Measurements from ENCODE around the gene KYNU. TPM values are rescaled to one million over a fixed set of nuclear protein-coding genes. Genes with fewer than 3 reads are reported as not detected.
"Not testable (repeated sequence)": the region's sequence is repeated elsewhere in the genome, so short reads cannot be mapped to it uniquely, and the experiment has no call there.

KYNU gene
- total RNA-seq, 4 donors from 2014 or later = 0.63 to 8.7 (median 4.2) TPM

DNA sequence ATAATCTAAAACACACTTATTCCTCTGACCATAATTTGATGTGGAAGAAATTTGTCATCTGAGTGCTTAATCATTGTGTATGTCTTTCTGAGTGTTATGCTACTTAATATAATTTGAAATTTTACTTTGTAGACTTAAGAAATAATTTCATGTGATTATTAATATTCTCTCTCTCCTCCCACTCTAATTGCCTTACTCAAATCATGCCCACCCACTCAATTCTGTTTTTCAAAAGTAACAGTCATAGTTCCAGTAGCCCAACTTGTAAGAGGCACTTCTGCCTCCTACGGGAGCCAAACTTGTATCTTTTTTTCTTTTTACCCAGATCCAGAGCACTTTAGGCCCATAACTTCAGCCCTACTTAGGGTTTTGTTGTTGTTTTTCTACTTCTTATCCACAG is 18.5 kb upstream of the KYNU start:
- DNase-seq (ENCODE audit: low spot score in 2 of 2) = no peak
- no peaks in the 10 kb centered on the region for H3K27me3 ChIP-seq
- H3K36me3 ChIP-seq = no peaks in the 10 kb centered on the region
- no peaks in the 10 kb centered on the region for H3K4me1 ChIP-seq
- H3K4me3 ChIP-seq = no peak overlapping the region
- H3K27ac ChIP-seq = no peak overlapping the region
- WGBS, 2 donors = 89 to 97% methylated on average over 1 of the region's 1 CpG
- no peaks in the 10 kb centered on the region for H3K9me3 ChIP-seq
- TF ChIP-seq POLR2A (IDR thresholded peaks at IDR 0.05) = no peak
- no peak for TF ChIP-seq EP300 (IDR thresholded peaks at IDR 0.05)

DNA sequence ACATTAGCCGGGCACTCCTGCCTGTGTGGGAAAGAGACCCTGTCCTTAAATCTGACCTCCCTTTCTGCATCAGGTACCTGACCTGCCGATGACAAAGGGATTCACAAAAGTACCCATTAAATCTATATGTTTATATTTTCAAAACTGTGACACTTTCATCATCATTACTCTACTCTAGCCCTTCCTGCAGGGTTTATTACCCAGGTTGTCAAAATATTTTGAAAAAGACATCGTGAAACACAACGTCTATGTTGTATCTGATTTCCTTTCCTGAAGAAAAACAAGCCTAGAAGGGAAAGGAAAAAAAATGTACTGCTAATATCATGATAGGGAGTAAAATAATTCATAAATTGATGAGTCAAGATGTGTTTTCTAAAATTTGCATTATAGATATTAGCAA is 15.2 kb upstream of the KYNU start:
- Histone ChIP-seq H3K9me3 (no peaks in the 10 kb centered on the region), H3K27me3 (no peaks in the 10 kb centered on the region), H3K27ac (no peak overlapping the region), H3K4me1 (no peaks in the 10 kb centered on the region), H3K4me3 (no peak overlapping the region), H3K36me3 (no peaks in the 10 kb centered on the region)
- WGBS, 2 donors = 80 to 83% methylated on average over 4 of the region's 4 CpGs
- no peak for DNase-seq (ENCODE audit: low spot score in 2 of 2)
- TF ChIP-seq, protein P1, sequence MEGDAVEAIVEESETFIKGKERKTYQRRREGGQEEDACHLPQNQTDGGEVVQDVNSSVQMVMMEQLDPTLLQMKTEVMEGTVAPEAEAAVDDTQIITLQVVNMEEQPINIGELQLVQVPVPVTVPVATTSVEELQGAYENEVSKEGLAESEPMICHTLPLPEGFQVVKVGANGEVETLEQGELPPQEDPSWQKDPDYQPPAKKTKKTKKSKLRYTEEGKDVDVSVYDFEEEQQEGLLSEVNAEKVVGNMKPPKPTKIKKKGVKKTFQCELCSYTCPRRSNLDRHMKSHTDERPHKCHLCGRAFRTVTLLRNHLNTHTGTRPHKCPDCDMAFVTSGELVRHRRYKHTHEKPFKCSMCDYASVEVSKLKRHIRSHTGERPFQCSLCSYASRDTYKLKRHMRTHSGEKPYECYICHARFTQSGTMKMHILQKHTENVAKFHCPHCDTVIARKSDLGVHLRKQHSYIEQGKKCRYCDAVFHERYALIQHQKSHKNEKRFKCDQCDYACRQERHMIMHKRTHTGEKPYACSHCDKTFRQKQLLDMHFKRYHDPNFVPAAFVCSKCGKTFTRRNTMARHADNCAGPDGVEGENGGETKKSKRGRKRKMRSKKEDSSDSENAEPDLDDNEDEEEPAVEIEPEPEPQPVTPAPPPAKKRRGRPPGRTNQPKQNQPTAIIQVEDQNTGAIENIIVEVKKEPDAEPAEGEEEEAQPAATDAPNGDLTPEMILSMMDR (IDR thresholded peaks at IDR 0.05) = no peak
- TF ChIP-seq POLR2A (IDR thresholded peaks at IDR 0.05) = no peak
- TF ChIP-seq EP300 (IDR thresholded peaks at IDR 0.05) = no peak

DNA sequence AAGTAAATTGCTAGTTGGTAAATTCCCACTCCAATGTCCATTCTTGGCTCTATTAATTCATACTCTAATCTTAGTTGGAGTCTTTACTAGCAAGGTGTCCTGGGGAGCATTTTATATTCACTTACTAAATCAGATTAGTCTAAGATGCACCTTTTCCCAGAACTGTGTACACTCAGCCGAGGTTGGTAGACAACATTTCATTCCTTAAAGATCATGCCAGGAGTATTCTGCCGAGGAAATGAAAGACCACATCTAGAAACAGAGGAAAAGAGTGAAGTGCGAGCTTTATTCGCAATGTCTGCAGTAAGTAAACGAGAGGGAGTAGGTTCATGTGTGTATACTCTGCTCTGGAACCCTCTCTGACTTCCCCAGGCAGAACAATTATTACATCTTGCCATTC is 14.6 kb upstream of the KYNU start:
- WGBS, 2 donors = 86 to 91% methylated on average over 5 of the region's 5 CpGs
- no peaks in the 10 kb centered on the region for H3K27me3 ChIP-seq
- H3K4me1 ChIP-seq = no peaks in the 10 kb centered on the region
- no peak overlapping the region for H3K27ac ChIP-seq
- H3K9me3 ChIP-seq = no peaks in the 10 kb centered on the region
- H3K36me3 ChIP-seq = no peaks in the 10 kb centered on the region
- H3K4me3 ChIP-seq = no peak overlapping the region
- DNase-seq (ENCODE audit: low spot score in 2 of 2) = no peak
- TF ChIP-seq EP300 (IDR thresholded peaks at IDR 0.05) (no peak), POLR2A (IDR thresholded peaks at IDR 0.05) (no peak)
- TF ChIP-seq, protein P1 (IDR thresholded peaks at IDR 0.05) = no peak

DNA sequence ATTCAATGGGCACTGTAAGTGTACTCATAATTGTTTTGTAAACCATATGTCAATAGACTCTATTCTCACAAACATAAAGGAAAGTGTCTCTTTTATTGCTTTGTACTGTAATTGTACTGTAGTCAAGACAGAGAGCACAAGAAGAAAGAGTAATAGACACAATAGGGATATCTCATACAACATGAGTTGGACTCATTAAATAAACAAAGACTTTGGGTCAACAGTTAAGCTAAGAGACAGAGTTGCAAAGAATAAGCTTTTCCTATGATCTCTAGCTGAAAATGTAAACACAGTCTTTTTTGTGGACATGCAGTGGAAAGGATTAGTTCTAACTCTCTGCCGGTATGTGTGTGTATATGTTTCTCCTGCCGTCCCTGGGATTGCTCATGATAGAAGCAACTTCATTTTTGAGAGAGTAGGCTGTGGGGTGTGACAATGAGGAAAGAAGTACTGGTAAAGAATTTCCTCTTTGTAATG is 13.9 kb upstream of the KYNU start:
- no peaks in the 10 kb centered on the region for H3K27me3 ChIP-seq
- WGBS, 2 donors = 21 to 27% methylated on average over 2 of the region's 2 CpGs
- no peaks in the 10 kb centered on the region for H3K9me3 ChIP-seq
- DNase-seq (ENCODE audit: low spot score in 2 of 2) = no peak
- no peak overlapping the region for H3K27ac ChIP-seq
- no peaks in the 10 kb centered on the region for H3K36me3 ChIP-seq
- H3K4me1 ChIP-seq = no peaks in the 10 kb centered on the region
- TF ChIP-seq POLR2A (IDR thresholded peaks at IDR 0.05) = no peak
- no peak for TF ChIP-seq EP300 (IDR thresholded peaks at IDR 0.05)
- TF ChIP-seq, protein P1 (IDR thresholded peaks at IDR 0.05) = no peak
- no peak overlapping the region for H3K4me3 ChIP-seq

DNA sequence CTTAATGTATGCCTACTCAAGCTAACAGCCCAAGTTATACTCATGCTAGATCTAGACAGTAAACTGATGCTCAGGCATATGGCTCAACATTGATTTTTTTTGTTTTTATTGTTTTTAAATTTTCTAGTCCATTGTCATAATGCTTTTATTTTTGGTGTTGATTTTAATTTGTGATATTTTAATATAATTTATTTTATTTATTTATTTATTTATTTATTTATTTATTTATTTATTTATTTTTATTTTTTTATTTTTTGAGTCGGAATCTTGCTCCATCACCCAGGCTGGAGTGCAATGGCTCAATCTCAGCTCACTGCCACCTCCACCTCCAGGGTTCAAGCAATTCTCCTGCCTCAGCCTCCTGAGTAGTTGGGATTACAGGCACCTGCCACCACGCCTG is 12.9 kb upstream of the KYNU start:
- H3K27ac ChIP-seq; H3K36me3 ChIP-seq; H3K4me3 ChIP-seq; DNase-seq (ENCODE audit: low spot score in 2 of 2); H3K27me3 ChIP-seq; H3K4me1 ChIP-seq; H3K9me3 ChIP-seq: not testable (repeated sequence)
- 97 to 100% methylated on average over 2 of the region's 2 CpGs for WGBS, 2 donors

DNA sequence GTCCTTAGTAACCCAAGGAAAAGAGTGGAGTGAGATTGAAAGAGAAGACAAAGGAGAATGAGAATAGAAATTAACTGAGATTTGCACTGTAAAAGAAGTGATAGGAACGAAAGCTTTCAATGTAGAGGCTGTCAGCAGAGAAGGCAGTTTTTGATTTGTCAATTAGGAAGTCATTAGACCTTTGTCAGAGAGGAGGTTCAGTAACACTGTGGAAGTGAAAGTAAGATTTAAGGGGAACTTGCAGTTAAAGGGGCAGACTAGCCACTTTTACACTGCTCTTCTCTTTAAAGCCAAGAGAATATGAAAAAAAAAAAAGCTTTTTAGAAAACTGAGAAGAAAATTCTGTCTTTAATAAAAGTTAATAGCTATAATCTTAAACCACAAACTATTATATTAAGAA is 11.5 kb upstream of the KYNU start:
- no peak for DNase-seq (ENCODE audit: low spot score in 2 of 2)
- Histone ChIP-seq H3K4me1 (no peaks in the 10 kb centered on the region), H3K36me3 (no peaks in the 10 kb centered on the region), H3K9me3 (no peaks in the 10 kb centered on the region), H3K27me3 (no peaks in the 10 kb centered on the region), H3K27ac (peak overlapping the region in 2 of 4 donors; percentile 30 to 38), H3K4me3 (peak overlapping the region in 1 of 4 donors; percentile 3)
- 16 to 49% methylated on average over 1 of the region's 1 CpG for WGBS, 2 donors
- TF ChIP-seq, protein P1 (IDR thresholded peaks at IDR 0.05) = no peak
- TF ChIP-seq EP300 (IDR thresholded peaks at IDR 0.05) = peak in 1 of 2 donors; percentile 43

Measured in tibial nerve (tissue), 4 donors.